ENCODE measurements around the gene CEP20.

DNA sequence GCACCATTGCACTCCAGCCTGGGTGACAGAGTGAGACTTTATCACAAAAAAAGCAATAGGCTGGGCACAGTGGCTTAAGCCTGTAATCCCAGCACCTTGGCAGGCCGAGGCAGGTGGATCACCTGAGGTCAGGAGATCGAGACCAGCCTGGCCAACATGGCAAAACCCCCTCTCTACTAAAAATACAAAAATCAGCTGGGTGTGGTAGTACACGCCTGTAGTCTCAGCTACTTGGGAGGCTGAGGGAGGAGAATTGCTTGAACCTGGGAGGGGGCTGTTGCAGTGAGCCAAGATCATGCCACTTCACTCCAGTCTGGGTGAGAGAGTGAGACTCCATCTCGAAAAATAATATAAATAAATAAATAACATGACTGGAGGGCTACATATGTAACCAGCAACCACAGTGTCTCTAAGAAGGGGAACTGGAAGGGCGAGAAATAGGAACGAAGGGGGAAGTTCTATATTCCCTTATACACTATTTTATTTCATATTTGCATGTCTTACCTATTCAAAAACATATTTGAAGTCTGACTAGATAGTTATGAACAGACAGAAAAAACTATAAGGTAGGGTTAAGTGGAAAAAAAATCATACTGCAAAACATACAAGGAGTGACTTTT, 57.5 kb downstream of the CEP20 start:
- TF ChIP-seq CTCF (IDR thresholded peaks at IDR 0.05; ENCODE audit: borderline replicate concordance, extremely low read depth, low read length, poor library complexity, severe bottlenecking) (no peak), EZH2 (IDR thresholded peaks at IDR 0.05; ENCODE audit: borderline replicate concordance, low read depth, low read length, severe bottlenecking) (no peak)

All from DND-41 (cell line).